WTC11 (cell line): ENCODE data around the gene NBEA.

Experiments
- CTCF ChIP-seq: fragments of 200-600 bp; IDR thresholded peaks from 2 replicates; pipeline ENCODE4 v1.8.0; 2022; ENCODE audit warnings: antibody characterized with exemption
- MYBL2 ChIP-seq: sonication (generic); formaldehyde crosslinking; IDR thresholded peaks from 2 replicates; pipeline ENCODE4 v1.8.1; 2023; ENCODE audit warnings: mild to moderate bottlenecking, moderate library complexity, missing genetic modification reagents
- NFE2L1 ChIP-seq: sonication (generic); formaldehyde crosslinking; IDR thresholded peaks from 2 replicates; pipeline ENCODE4 v1.8.1; 2023; ENCODE audit warnings: missing genetic modification reagents
- NFYB ChIP-seq: sonication (generic); formaldehyde crosslinking; conservative IDR thresholded peaks from 2 replicates; pipeline ENCODE4 v1.8.0; 2022; ENCODE audit warnings: low read depth, missing genetic modification reagents
- TEAD4 ChIP-seq: sonication (generic); formaldehyde crosslinking; IDR thresholded peaks from 2 replicates; pipeline ENCODE4 v1.8.0; 2022; ENCODE audit warnings: mild to moderate bottlenecking, missing genetic modification reagents
- ZNF121 ChIP-seq: sonication (generic); formaldehyde crosslinking; IDR thresholded peaks from 2 replicates; pipeline ENCODE4 v1.8.0; 2023; ENCODE audit warnings: missing genetic modification reagents
- ZSCAN18 ChIP-seq: fragments of 250-450 bp; sonication (Bioruptor Pico); IDR thresholded peaks from 2 replicates; pipeline ENCODE4 v2.1.2; 2022; ENCODE audit warnings: mild to moderate bottlenecking, moderate library complexity
- TF ChIP-seq, protein P1 (sequence below): sonication (generic); formaldehyde crosslinking; conservative IDR thresholded peaks from 2 replicates; pipeline ENCODE4 v1.8.1; 2022; ENCODE audit warnings: mild to moderate bottlenecking, missing genetic modification reagents
- TF ChIP-seq, protein P2 (sequence below): sonication (generic); formaldehyde crosslinking; IDR thresholded peaks from 2 replicates; pipeline ENCODE4 v1.8.1; 2023; ENCODE audit warnings: mild to moderate bottlenecking, moderate library complexity, missing genetic modification reagents

DNA sequence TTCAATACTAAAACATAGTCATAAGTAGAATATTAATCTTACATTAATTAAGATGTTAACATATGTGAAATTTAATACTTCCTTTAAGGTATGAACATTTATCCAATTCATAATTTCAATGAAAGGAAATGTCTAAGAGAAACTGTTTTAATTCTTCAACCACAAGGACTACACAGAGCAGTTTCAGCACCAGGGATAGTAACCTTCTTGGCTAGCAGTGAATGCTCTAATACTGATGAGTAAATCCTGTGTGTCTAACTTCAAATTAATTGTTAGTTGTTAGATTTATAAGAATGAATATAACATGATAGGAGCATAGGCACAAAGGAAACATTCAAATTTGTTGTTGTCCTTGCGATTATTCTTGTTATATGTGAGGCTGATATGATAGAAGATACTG is 15.6 kb upstream of the NBEA start:
- no peak for TF ChIP-seq CTCF
- no peak for TF ChIP-seq ZSCAN18 (CRISPR knock-in tag)
- TF ChIP-seq NFE2L1 (CRISPR knock-in tag), result no peak
- TF ChIP-seq ZNF121 (CRISPR knock-in tag), result no peak
- TF ChIP-seq MYBL2 (CRISPR knock-in tag), result no peak
- TF ChIP-seq TEAD4 (CRISPR knock-in tag), result no peak
- no peak for TF ChIP-seq NFYB
- TF ChIP-seq, protein P1, sequence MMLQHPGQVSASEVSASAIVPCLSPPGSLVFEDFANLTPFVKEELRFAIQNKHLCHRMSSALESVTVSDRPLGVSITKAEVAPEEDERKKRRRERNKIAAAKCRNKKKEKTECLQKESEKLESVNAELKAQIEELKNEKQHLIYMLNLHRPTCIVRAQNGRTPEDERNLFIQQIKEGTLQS (CRISPR knock-in tag), result no peak
- TF ChIP-seq, protein P2, sequence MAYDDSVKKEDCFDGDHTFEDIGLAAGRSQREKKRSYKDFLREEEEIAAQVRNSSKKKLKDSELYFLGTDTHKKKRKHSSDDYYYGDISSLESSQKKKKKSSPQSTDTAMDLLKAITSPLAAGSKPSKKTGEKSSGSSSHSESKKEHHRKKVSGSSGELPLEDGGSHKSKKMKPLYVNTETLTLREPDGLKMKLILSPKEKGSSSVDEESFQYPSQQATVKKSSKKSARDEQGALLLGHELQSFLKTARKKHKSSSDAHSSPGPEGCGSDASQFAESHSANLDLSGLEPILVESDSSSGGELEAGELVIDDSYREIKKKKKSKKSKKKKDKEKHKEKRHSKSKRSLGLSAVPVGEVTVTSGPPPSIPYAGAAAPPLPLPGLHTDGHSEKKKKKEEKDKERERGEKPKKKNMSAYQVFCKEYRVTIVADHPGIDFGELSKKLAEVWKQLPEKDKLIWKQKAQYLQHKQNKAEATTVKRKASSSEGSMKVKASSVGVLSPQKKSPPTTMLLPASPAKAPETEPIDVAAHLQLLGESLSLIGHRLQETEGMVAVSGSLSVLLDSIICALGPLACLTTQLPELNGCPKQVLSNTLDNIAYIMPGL, result no peak
